SK-N-SH (cell line): Measurements from ENCODE around the gene POLN.

Experiments
- FOXM1 ChIP-seq: IDR thresholded peaks from 2 replicates; pipeline ENCODE4 v1.4.0; 2012; ENCODE audit warnings: low read depth, mild to moderate bottlenecking
- GABPA ChIP-seq: IDR thresholded peaks from 2 replicates; pipeline ENCODE4 v1.4.0; 2012; ENCODE audit warnings: low read depth, mild to moderate bottlenecking
- MEF2A ChIP-seq: IDR thresholded peaks from 2 replicates; pipeline ENCODE4 v1.4.0; 2012; ENCODE audit warnings: low read depth, borderline replicate concordance
- MXI1 ChIP-seq: IDR thresholded peaks from 2 replicates; pipeline ENCODE4 v1.6.1; 2012; ENCODE audit warnings: mild to moderate bottlenecking, low read depth, low read length, improper control_type of control experiment
- NFIC ChIP-seq: IDR thresholded peaks from 2 replicates; pipeline ENCODE4 v1.4.0; 2012; ENCODE audit warnings: borderline replicate concordance
- TAF1 ChIP-seq: IDR thresholded peaks from 2 replicates; pipeline ENCODE4 v1.6.1; 2012; ENCODE audit warnings: low read depth, mild to moderate bottlenecking, low read length, moderate library complexity, borderline replicate concordance
- USF2 ChIP-seq: fragments of 150-350 bp; IDR thresholded peaks from 2 replicates; pipeline ENCODE4 v1.6.1; 2017; ENCODE audit warnings: antibody characterized with exemption, low read length, low read depth, borderline replicate concordance
- YY1 ChIP-seq: IDR thresholded peaks from 2 replicates; pipeline ENCODE4 v1.4.0; 2012; ENCODE audit warnings: low read depth, mild to moderate bottlenecking
- TF ChIP-seq, protein P1 (sequence below): fragments of 200-600 bp; sonication (generic); IDR thresholded peaks from 2 replicates; pipeline ENCODE4 v1.6.1; 2017; ENCODE audit warnings: antibody characterized with exemption, mild to moderate bottlenecking, moderate library complexity

- no peak for TF ChIP-seq YY1
- no peak for TF ChIP-seq USF2
- TF ChIP-seq, protein P1, sequence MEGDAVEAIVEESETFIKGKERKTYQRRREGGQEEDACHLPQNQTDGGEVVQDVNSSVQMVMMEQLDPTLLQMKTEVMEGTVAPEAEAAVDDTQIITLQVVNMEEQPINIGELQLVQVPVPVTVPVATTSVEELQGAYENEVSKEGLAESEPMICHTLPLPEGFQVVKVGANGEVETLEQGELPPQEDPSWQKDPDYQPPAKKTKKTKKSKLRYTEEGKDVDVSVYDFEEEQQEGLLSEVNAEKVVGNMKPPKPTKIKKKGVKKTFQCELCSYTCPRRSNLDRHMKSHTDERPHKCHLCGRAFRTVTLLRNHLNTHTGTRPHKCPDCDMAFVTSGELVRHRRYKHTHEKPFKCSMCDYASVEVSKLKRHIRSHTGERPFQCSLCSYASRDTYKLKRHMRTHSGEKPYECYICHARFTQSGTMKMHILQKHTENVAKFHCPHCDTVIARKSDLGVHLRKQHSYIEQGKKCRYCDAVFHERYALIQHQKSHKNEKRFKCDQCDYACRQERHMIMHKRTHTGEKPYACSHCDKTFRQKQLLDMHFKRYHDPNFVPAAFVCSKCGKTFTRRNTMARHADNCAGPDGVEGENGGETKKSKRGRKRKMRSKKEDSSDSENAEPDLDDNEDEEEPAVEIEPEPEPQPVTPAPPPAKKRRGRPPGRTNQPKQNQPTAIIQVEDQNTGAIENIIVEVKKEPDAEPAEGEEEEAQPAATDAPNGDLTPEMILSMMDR: no peak
- no peak for TF ChIP-seq MEF2A
- TF ChIP-seq TAF1: no peak
- TF ChIP-seq NFIC: no peak
- TF ChIP-seq GABPA: no peak
- no peak for TF ChIP-seq FOXM1
- TF ChIP-seq MXI1: no peak
Measured at GRCh38 chr4:2065106-2065930, 176.6 kb downstream of the POLN start.
